Measurements from ENCODE around the gene FOXN4.

DNA sequence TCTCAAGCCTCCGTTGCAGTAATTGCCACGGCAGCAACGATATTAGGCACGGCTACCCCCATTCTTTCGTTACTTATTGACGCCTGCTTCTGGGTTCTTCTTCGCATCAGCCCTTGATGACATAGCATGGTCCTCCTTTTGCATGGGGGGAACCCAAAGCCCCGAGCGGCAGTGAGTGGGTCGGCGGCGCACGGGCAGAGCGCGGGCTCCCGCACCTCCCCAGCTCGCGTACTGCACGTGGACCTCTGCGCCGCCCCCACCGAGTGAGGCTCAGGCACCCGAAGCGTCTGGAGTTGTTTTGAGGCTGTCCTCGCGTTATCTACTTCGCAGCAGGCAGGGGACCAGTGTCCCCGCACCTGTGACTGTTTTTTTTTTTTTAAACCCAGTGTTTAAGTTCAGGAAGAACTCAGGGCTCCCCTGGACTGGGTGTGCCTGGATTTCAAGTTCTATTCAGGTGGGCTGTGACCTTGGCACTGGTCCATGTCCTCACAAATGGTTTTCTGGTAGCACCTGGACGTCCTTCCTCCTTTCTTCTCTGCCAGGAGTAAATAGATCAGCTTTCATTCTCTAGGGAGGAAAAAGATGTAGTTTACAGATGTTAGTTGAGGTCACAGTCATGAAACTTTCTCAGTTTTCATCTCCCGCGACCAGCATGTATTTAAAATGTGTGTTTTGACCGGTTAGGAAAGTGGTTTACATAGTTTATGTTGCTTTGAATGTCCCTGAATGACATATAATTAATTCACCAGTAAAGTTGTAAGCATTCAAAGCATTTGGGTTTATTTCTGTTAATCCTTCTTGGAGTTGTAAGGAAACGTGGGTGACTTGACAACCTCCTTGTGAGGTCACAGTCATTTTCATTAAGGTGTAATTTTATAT is 1.4 kb upstream of the FOXN4 start:
- TF ChIP-seq, protein P1, sequence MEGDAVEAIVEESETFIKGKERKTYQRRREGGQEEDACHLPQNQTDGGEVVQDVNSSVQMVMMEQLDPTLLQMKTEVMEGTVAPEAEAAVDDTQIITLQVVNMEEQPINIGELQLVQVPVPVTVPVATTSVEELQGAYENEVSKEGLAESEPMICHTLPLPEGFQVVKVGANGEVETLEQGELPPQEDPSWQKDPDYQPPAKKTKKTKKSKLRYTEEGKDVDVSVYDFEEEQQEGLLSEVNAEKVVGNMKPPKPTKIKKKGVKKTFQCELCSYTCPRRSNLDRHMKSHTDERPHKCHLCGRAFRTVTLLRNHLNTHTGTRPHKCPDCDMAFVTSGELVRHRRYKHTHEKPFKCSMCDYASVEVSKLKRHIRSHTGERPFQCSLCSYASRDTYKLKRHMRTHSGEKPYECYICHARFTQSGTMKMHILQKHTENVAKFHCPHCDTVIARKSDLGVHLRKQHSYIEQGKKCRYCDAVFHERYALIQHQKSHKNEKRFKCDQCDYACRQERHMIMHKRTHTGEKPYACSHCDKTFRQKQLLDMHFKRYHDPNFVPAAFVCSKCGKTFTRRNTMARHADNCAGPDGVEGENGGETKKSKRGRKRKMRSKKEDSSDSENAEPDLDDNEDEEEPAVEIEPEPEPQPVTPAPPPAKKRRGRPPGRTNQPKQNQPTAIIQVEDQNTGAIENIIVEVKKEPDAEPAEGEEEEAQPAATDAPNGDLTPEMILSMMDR (IDR thresholded peaks at IDR 0.05 in 2 of 3, conservative IDR thresholded peaks at IDR 0.05 in 1 of 3; ENCODE audit: borderline replicate concordance in 1 of 3, insufficient read depth in 1 of 3, low read depth in 2 of 3, low read length in 2 of 3), result no peak
- TF ChIP-seq, protein P2, sequence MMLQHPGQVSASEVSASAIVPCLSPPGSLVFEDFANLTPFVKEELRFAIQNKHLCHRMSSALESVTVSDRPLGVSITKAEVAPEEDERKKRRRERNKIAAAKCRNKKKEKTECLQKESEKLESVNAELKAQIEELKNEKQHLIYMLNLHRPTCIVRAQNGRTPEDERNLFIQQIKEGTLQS (IDR thresholded peaks at IDR 0.05), result no peak
- TF ChIP-seq POLR2AphosphoS5 (IDR thresholded peaks at IDR 0.05; ENCODE audit: low read depth, low read length) (no peak), POLR2A (IDR thresholded peaks at IDR 0.05; ENCODE audit: borderline replicate concordance, extremely low read depth, insufficient read depth, insufficient read length) (no peak), CEBPB (IDR thresholded peaks at IDR 0.05; ENCODE audit: low read depth) (no peak), EZH2phosphoT487 (IDR thresholded peaks at IDR 0.05; ENCODE audit: borderline replicate concordance) (no peak), YY1 (IDR thresholded peaks at IDR 0.05; ENCODE audit: extremely low read depth, insufficient replicate concordance, low read depth, low read length) (no peak), JUND (IDR thresholded peaks at IDR 0.05) (no peak), SIN3A (IDR thresholded peaks at IDR 0.05; ENCODE audit: low read depth) (no peak), EZH2 (IDR thresholded peaks at IDR 0.05) (no peak), RAD21 (IDR thresholded peaks at IDR 0.05; ENCODE audit: low read depth) (no peak), ZNF274 (IDR thresholded peaks at IDR 0.05; ENCODE audit: low read depth, low read length) (no peak), ELF1 (IDR thresholded peaks at IDR 0.05; ENCODE audit: borderline replicate concordance, low read depth) (no peak)
- TF ChIP-seq, protein P3, sequence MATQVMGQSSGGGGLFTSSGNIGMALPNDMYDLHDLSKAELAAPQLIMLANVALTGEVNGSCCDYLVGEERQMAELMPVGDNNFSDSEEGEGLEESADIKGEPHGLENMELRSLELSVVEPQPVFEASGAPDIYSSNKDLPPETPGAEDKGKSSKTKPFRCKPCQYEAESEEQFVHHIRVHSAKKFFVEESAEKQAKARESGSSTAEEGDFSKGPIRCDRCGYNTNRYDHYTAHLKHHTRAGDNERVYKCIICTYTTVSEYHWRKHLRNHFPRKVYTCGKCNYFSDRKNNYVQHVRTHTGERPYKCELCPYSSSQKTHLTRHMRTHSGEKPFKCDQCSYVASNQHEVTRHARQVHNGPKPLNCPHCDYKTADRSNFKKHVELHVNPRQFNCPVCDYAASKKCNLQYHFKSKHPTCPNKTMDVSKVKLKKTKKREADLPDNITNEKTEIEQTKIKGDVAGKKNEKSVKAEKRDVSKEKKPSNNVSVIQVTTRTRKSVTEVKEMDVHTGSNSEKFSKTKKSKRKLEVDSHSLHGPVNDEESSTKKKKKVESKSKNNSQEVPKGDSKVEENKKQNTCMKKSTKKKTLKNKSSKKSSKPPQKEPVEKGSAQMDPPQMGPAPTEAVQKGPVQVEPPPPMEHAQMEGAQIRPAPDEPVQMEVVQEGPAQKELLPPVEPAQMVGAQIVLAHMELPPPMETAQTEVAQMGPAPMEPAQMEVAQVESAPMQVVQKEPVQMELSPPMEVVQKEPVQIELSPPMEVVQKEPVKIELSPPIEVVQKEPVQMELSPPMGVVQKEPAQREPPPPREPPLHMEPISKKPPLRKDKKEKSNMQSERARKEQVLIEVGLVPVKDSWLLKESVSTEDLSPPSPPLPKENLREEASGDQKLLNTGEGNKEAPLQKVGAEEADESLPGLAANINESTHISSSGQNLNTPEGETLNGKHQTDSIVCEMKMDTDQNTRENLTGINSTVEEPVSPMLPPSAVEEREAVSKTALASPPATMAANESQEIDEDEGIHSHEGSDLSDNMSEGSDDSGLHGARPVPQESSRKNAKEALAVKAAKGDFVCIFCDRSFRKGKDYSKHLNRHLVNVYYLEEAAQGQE (IDR thresholded peaks at IDR 0.05; ENCODE audit: low read depth), result no peak

Data from HCT116 (cell line).